Measurements from ENCODE around the gene CREBBP. TPM values are rescaled to one million over a fixed set of nuclear protein-coding genes. Genes with fewer than 3 reads are reported as not detected.

Gene CREBBP
- total and polyA plus RNA-seq, 2 donors (not counting 3 experiments of a cell fraction or from before 2014, with no cell fraction given) = 13.8 to 72.7 TPM

DNA sequence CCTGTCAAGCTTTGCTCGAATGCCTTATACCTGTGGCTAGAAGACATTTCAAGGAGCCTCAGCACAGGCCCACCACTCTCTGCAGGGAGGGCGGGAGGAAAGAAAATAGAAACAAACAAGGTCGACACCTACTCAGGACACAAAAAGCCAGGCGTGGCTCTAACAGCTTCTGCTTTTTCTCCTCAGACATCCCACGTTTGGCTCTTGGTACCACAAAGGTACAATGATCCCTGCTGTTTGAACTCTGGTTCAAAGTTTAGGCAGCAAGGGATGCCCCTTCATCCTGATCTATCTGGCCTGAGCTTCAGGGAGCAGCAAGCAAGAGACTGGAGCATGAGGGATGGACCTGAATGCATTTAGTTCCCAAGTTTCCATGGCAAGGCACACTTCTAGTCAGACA is 57.1 kb downstream of the CREBBP start:
- no peak for TF ChIP-seq EZH2 (IDR thresholded peaks at IDR 0.05; ENCODE audit: borderline replicate concordance, low read depth, low read length, severe bottlenecking)
- TF ChIP-seq, protein P1, sequence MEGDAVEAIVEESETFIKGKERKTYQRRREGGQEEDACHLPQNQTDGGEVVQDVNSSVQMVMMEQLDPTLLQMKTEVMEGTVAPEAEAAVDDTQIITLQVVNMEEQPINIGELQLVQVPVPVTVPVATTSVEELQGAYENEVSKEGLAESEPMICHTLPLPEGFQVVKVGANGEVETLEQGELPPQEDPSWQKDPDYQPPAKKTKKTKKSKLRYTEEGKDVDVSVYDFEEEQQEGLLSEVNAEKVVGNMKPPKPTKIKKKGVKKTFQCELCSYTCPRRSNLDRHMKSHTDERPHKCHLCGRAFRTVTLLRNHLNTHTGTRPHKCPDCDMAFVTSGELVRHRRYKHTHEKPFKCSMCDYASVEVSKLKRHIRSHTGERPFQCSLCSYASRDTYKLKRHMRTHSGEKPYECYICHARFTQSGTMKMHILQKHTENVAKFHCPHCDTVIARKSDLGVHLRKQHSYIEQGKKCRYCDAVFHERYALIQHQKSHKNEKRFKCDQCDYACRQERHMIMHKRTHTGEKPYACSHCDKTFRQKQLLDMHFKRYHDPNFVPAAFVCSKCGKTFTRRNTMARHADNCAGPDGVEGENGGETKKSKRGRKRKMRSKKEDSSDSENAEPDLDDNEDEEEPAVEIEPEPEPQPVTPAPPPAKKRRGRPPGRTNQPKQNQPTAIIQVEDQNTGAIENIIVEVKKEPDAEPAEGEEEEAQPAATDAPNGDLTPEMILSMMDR (IDR thresholded peaks at IDR 0.05; ENCODE audit: extremely low read depth in 1 of 2, insufficient read depth in 1 of 2, low read depth in 1 of 2, low read length in 2 of 2) = no peak
- no peak for TF ChIP-seq POLR2AphosphoS5 (IDR thresholded peaks at IDR 0.05; ENCODE audit: insufficient read depth, low read depth, low read length)
- TF ChIP-seq GATA2 (IDR thresholded peaks at IDR 0.05; ENCODE audit: insufficient read depth, insufficient read length, low read depth, low read length) = no peak
- TF ChIP-seq, protein P2, sequence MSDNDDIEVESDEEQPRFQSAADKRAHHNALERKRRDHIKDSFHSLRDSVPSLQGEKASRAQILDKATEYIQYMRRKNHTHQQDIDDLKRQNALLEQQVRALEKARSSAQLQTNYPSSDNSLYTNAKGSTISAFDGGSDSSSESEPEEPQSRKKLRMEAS (IDR thresholded peaks at IDR 0.05; ENCODE audit: insufficient read depth, insufficient read length) = no peak
- TF ChIP-seq POLR2A (IDR thresholded peaks at IDR 0.05; ENCODE audit: low read depth, low read length) = no peak
- no peak for TF ChIP-seq MYC (IDR thresholded peaks at IDR 0.05; ENCODE audit: low read depth, low read length)
- no peak for TF ChIP-seq JUN (IDR thresholded peaks at IDR 0.05; ENCODE audit: borderline replicate concordance, insufficient read depth, insufficient read length, low read depth)
- no peak for TF ChIP-seq FOS (IDR thresholded peaks at IDR 0.05; ENCODE audit: borderline replicate concordance, insufficient read depth, low read length)
- Histone ChIP-seq H3K9me1 (replicated peaks; ENCODE audit: control insufficient read depth, extremely low read depth, insufficient read depth, low read length) (no peaks in the 10 kb centered on the region), H3K79me2 (ENCODE audit: control insufficient read depth, insufficient read depth, low read length) (peaks cover 80% of the 10 kb centered on the region), H3K27me3 (ENCODE audit: control insufficient read depth in 2 of 2, insufficient read depth in 2 of 2, low read length in 2 of 2) (no peaks in the 10 kb centered on the region), H3K4me1 (ENCODE audit: control insufficient read depth, extremely low read depth, insufficient read depth, low read length) (peaks cover 25% of the 10 kb centered on the region), H3K4me3 (replicated peaks in 1 of 3; ENCODE audit: insufficient read depth in 1 of 3, low read depth in 1 of 3, low read length in 3 of 3) (no peak overlapping the region), H3K9me3 (replicated peaks; ENCODE audit: control insufficient read depth, insufficient read depth, low read length) (no peaks in the 10 kb centered on the region), H4K20me1 (replicated peaks; ENCODE audit: control insufficient read depth, extremely low read depth, insufficient read depth, low read length) (peaks cover 23% of the 10 kb centered on the region), H2AFZ (ENCODE audit: low read depth, low read length) (no peak overlapping the region), H3K36me3 (ENCODE audit: control insufficient read depth in 2 of 2, extremely low read depth in 1 of 2, insufficient read depth in 2 of 2, low read length in 2 of 2) (no peaks in the 10 kb centered on the region), H3K27ac (ENCODE audit: insufficient read depth, low read depth, low read length) (no peak overlapping the region), H3K9ac (replicated peaks; ENCODE audit: extremely low read depth, insufficient read depth, low read length) (no peak overlapping the region), H3K4me2 (ENCODE audit: insufficient read depth, low read length) (no peak overlapping the region)
- intact Hi-C loops (cut with micrococcal nuclease) (no loop called here), dilution Hi-C loops (cut with MboI; ENCODE audit: extremely low pct_ligation_motif_present, low sequenced_read_pairs) (no loop called here)
- DNase-seq (ENCODE audit: low read depth, low spot score) (no peak), FAIRE-seq (no peak)
- CTCF ChIA-PET = no interaction called here
- POLR2A ChIA-PET = no interaction called here
- BruUV-seq (replicated peaks) = no TSS peak

Measured in endothelial cell of umbilical vein (primary cell).